Spleen (tissue), 11 donors: ENCODE results near the gene FHAD1. TPM values are rescaled to one million over a fixed set of nuclear protein-coding genes. Genes with fewer than 3 reads are reported as not detected.

Experiments used
- DNase-seq: peaks from one replicate; pipeline ENCODE4 v3.0.0-alpha.2; 2020
- H3K27ac ChIP-seq, 8 donors: fragments of 200-600 bp; sonication (generic) in 7 of 8; 1 replicate in 4 of 8; 2 replicates in 4 of 8; pipeline versions ENCODE4 v1.5.0 to v1.8.0; 2016 to 2021; ENCODE audit warnings: inconsistent platforms in 4 of 8, mild to moderate bottlenecking in 4 of 8, moderate library complexity in 1 of 8
- H3K27me3 ChIP-seq, 7 donors: fragments of 200-600 bp; sonication (generic) in 6 of 7; replicated peaks in 1 of 7; 1 replicate in 4 of 7; 2 replicates in 3 of 7; pipeline versions ENCODE4 v1.5.0 to v1.8.0; 2016 to 2021; ENCODE audit warnings: inconsistent platforms in 3 of 7, mild to moderate bottlenecking in 1 of 7
- H3K36me3 ChIP-seq, 6 donors: fragments of 200-600 bp; sonication (generic) in 5 of 6; 1 replicate in 4 of 6; 2 replicates in 2 of 6; pipeline versions ENCODE4 v1.5.0 to v1.8.0; 2016 to 2021; ENCODE audit warnings: inconsistent platforms in 2 of 6
- H3K4me1 ChIP-seq, 6 donors: fragments of 200-600 bp; sonication (generic) in 5 of 6; 1 replicate in 3 of 6; 2 replicates in 3 of 6; pipeline versions ENCODE4 v1.5.0 to v1.8.0; 2016 to 2021; ENCODE audit warnings: inconsistent platforms in 3 of 6
- H3K4me3 ChIP-seq, 8 donors: fragments of 200-600 bp; sonication (generic) in 7 of 8; 1 replicate in 4 of 8; 2 replicates in 4 of 8; pipeline versions ENCODE4 v1.5.0 to v1.8.0; 2016 to 2021; ENCODE audit warnings: inconsistent platforms in 4 of 8, mild to moderate bottlenecking in 4 of 8, moderate library complexity in 2 of 8
- H3K9me3 ChIP-seq, 8 donors: fragments of 200-600 bp; sonication (generic) in 7 of 8; 1 replicate in 4 of 8; 2 replicates in 4 of 8; pipeline versions ENCODE4 v1.5.0 to v1.8.0; 2016 to 2021; ENCODE audit warnings: inconsistent platforms in 4 of 8
- CTCF ChIP-seq, 11 experiments: fragments of 200-600 bp in 7 of 11; fragments of 450-650 bp in 4 of 11; sonication (generic) in 4 of 11; IDR thresholded peaks in 8 of 11; conservative IDR thresholded peaks in 3 of 11; 1 replicate in 7 of 11; 2 replicates in 4 of 11; pipeline versions ENCODE4 v1.4.0 to v1.8.0; 2016 to 2021; ENCODE audit warnings: antibody characterized with exemption in 11 of 11, inconsistent platforms in 4 of 11, mild to moderate bottlenecking in 1 of 11
- POLR2A ChIP-seq, 3 donors: fragments of 450-650 bp; IDR thresholded peaks; one replicate each; pipeline ENCODE4 v1.5.1; 2017; ENCODE audit warnings: antibody characterized with exemption in 3 of 3, mild to moderate bottlenecking in 1 of 3
- POLR2AphosphoS5 ChIP-seq, 3 donors: sonication (generic); formaldehyde crosslinking; IDR thresholded peaks; one replicate each; pipeline ENCODE4 v1.5.1; 2017; ENCODE audit warnings: antibody characterized with exemption in 3 of 3
- WGBS, 5 donors: extraction: QIAGEN DNeasy Blood & Tissue Kit in 3 of 5; methylation state at CpG; one replicate each; pipeline versions ENCODE4 v1.1.5 to v1.1.7; 2013 to 2018; 5-methylcytosine and 5-hydroxymethylcytosine counted together
- intact Hi-C: fragments of 100-400 bp; cut with DNase I; formaldehyde crosslinking; loops from one replicate; pipeline ENCODE4 v1.15.0; 2023; ENCODE audit warnings: low total_unique reads
- polyA plus RNA-seq, 3 donors: library from polyadenylated mRNA; stranded (reverse); fragments of 200-250 nt; gene quantifications; one replicate each; pipeline ENCODE4 v1.2.1, GENCODE V29; 2013
- total RNA-seq, 7 donors: library from RNA; depleted of rRNA in 3 of 7; stranded (reverse); fragments of >200 nt in 3 of 7; fragmentation: NEBNext Ultra II Directional in 4 of 7; extraction: Animal tissue kit (Norgen Biotek cat#: 25700) in 4 of 7; gene quantifications; one replicate each; pipeline versions ENCODE4 v1.1.0 to v1.2.1, GENCODE V29; 2016 to 2021
- donor health status: healthy with polysubstance abuse.
- donor health status: DM: no; HTN: no; CAD: no; lungs with moderate emphysema.
- donor health status: DM: no; HTN: no; CAD: no.
- donor health status: Bipolar disorder and iron deficiency.
- donor health status: healthy.
- donor health status: DM: no; HTN: no; CAD: no.
- donor health status: DM: yes; HTN: yes; CAD: no.

FHAD1 gene
- total and polyA plus RNA-seq, 10 donors = 0.22 to 1.0 (median 0.28) TPM; not detected in 3

- no peak for TF ChIP-seq CTCF (IDR thresholded peaks at IDR 0.05 in 8 of 11, conservative IDR thresholded peaks at IDR 0.05 in 3 of 11)
- no peak for TF ChIP-seq POLR2AphosphoS5 (IDR thresholded peaks at IDR 0.05)
- 80 to 90% (median 84%) methylated on average over 7 of the region's 7 CpGs for WGBS, 5 donors
- H3K27me3 ChIP-seq = no peaks in the 10 kb centered on the region
- intact Hi-C loops = no loop called here
- H3K27ac ChIP-seq = no peak overlapping the region
- no peak for DNase-seq
- no peaks in the 10 kb centered on the region for H3K36me3 ChIP-seq
- peaks cover 0 to 5% (median 0%) of the 10 kb centered on the region in 6 donors for H3K4me1 ChIP-seq
- H3K9me3 ChIP-seq = peaks cover 0 to 14% (median 9%) of the 10 kb centered on the region in 8 donors
- H3K4me3 ChIP-seq = no peak overlapping the region
Measured at GRCh38 chr1:15401391-15402055, 154.5 kb downstream of the FHAD1 start.

DNA sequence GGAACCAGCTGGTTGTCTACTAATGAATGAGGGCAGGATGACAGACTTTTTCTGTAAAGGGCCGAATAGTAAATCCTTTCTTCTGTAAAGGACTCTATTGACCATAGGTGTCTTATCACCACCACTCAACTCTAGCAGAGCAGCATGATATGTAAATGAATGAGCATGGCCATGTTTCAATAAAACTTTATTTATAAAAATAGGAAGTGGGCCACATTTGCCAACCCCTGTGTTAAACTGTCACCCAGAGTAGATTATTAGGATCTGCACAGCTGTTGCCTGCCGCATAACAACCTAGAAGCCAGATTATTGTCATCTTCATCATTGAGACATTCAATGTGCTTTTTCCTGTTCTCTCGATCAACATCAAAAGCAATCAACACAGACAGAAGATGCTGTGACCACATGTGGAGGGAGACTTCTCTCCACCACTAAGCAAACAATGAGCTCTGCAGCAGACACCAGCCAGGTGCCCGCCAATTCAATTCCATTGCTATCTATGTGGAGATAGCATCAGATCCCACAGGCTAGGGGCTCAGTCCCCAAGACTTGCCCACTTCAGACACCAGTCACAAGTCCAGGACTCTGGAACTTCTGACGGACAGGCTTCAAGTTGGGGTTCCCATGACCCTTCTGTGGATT, 155.9 kb downstream of the FHAD1 start:
- DNase-seq = no peak
- TF ChIP-seq POLR2A (IDR thresholded peaks at IDR 0.05) = no peak
- WGBS, 5 donors = 91 to 97% (median 94%) methylated on average over 5 of the region's 5 CpGs
- no peak overlapping the region for H3K4me3 ChIP-seq
- peaks cover 0 to 17% (median 0%) of the 10 kb centered on the region in 6 donors for H3K4me1 ChIP-seq
- H3K27me3 ChIP-seq = no peaks in the 10 kb centered on the region
- peaks cover 0 to 14% (median 9%) of the 10 kb centered on the region in 8 donors for H3K9me3 ChIP-seq
- no peaks in the 10 kb centered on the region for H3K36me3 ChIP-seq
- intact Hi-C loops = no loop called here
- no peak overlapping the region for H3K27ac ChIP-seq

DNA sequence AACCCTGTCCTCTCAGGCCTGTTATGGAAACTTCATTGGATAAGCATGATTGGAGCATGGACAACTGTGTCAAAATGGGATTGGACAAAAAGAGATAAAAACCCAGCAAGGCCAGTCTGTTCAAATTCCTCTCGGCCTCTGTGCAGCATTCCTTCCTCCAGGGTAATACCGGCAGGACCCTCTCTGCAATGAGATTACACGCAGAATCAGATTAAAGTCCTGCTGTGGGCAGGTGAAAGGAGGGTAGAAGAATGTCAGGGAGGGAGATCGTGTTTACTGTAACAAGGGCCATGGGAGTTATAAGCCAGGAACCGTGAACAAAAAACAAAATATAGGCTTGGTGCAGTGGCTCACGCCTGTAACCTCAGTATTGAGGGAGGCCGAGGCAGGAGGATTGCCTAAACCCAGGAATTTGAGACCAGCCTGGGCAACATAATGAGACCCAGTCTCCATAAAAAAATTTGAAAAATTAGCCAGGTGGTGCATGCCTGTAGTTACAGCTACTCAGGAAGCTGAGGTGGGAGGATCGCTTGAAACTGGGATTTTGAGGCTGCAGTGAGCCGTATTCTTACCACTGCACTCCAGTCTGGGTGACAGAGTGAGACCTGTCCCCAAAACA, 157.0 kb downstream of the FHAD1 start:
- Histone ChIP-seq H3K4me3 (no peak overlapping the region), H3K36me3 (no peaks in the 10 kb centered on the region), H3K9me3 (peaks cover 0 to 12% (median 9%) of the 10 kb centered on the region in 8 donors), H3K27me3 (no peaks in the 10 kb centered on the region), H3K4me1 (peaks cover 1 to 24% (median 5%) of the 10 kb centered on the region in 6 donors), H3K27ac (no peak overlapping the region)
- 91 to 97% (median 94%) methylated on average over 9 of the region's 9 CpGs for WGBS, 5 donors
- intact Hi-C loops = no loop called here
- no peak for TF ChIP-seq POLR2AphosphoS5 (IDR thresholded peaks at IDR 0.05)
- TF ChIP-seq POLR2A (IDR thresholded peaks at IDR 0.05) = no peak
- no peak for TF ChIP-seq CTCF (IDR thresholded peaks at IDR 0.05 in 8 of 11, conservative IDR thresholded peaks at IDR 0.05 in 3 of 11)
- no peak for DNase-seq

GRCh38 chr1:15405106-15405850, 158.3 kb downstream of the FHAD1 start:
- peaks cover 4 to 28% (median 8%) of the 10 kb centered on the region in 6 donors for H3K4me1 ChIP-seq
- intact Hi-C loops = no loop called here
- no peaks in the 10 kb centered on the region for H3K36me3 ChIP-seq
- TF ChIP-seq POLR2AphosphoS5 (IDR thresholded peaks at IDR 0.05) (no peak), CTCF (IDR thresholded peaks at IDR 0.05 in 8 of 11, conservative IDR thresholded peaks at IDR 0.05 in 3 of 11) (no peak), POLR2A (IDR thresholded peaks at IDR 0.05) (no peak)
- H3K9me3 ChIP-seq = no peaks in the 10 kb centered on the region
- DNase-seq = no peak
- no peaks in the 10 kb centered on the region for H3K27me3 ChIP-seq
- peak overlapping the region in 3 of 8 donors; percentile 16 to 57 (median 46) for H3K27ac ChIP-seq
- 90 to 97% (median 94%) methylated on average over 9 of the region's 9 CpGs for WGBS, 5 donors
- H3K4me3 ChIP-seq = no peak overlapping the region
